Nephron progenitor cell (in vitro differentiated cells): ENCODE measurements around the gene PI4KA.

Experiments used
- DNase-seq: peaks from one replicate; pipeline ENCODE4 v3.0.0; 2021
- H3K27ac Mint-ChIP-seq: 2 replicates; pipeline ENCODE4 v1.8.0; 2021; ENCODE audit warnings: mild to moderate bottlenecking, moderate library complexity, mixed read lengths
- H3K27me3 Mint-ChIP-seq: 2 replicates; pipeline ENCODE4 v1.8.0; 2021; ENCODE audit warnings: mild to moderate bottlenecking, low read depth, mixed read lengths; ENCODE audit not compliant: poor library complexity
- H3K36me3 Mint-ChIP-seq: 2 replicates; pipeline ENCODE4 v1.8.0; 2021; ENCODE audit warnings: low read depth, mixed read lengths
- H3K4me1 Mint-ChIP-seq: 2 replicates; pipeline ENCODE4 v1.8.0; 2021; ENCODE audit warnings: mixed read lengths
- H3K4me3 Mint-ChIP-seq: 2 replicates; pipeline ENCODE4 v1.8.0; 2021; ENCODE audit warnings: mild to moderate bottlenecking, moderate library complexity, mixed read lengths
- H3K9me3 Mint-ChIP-seq: 2 replicates; pipeline ENCODE4 v1.8.0; 2021; ENCODE audit warnings: mild to moderate bottlenecking, moderate library complexity, mixed read lengths
- TF ChIP-seq, protein P1 (sequence below): fragments of 200-600 bp; sonication (generic); IDR thresholded peaks from 2 replicates; pipeline ENCODE4 v1.5.0; 2021; ENCODE audit warnings: antibody characterized with exemption

Gene PI4KA

DNA sequence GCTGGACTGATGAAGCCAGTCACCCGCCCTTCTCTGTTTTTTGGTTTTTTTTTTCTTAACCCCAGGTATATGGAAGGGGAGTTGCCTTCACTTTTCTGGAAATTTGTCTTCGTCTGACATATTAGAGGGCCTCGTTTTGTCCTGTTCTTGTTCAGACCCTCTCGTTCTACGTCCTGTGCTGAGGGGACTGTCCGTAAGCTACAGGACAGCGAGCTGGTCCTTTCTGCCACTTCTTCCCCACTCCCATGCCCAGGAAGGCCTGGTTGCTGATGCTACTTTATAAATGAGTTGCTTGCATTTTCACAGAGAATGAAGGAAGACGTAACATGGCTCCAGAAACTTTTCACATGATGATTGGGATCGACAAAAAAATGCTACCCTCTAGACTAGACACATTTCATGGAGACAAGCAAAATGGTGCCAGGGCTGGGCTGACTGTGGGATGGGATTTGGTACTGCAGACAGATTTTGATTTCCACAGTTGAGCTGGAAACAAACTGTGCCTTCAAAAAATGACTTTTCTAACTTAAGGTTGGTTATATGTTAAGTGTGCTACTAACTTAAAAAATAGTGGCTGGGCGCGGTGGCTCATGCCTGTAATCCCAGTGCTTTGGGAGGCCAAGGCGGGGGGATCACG, 31.4 kb upstream of the PI4KA start:
- TF ChIP-seq, protein P1, sequence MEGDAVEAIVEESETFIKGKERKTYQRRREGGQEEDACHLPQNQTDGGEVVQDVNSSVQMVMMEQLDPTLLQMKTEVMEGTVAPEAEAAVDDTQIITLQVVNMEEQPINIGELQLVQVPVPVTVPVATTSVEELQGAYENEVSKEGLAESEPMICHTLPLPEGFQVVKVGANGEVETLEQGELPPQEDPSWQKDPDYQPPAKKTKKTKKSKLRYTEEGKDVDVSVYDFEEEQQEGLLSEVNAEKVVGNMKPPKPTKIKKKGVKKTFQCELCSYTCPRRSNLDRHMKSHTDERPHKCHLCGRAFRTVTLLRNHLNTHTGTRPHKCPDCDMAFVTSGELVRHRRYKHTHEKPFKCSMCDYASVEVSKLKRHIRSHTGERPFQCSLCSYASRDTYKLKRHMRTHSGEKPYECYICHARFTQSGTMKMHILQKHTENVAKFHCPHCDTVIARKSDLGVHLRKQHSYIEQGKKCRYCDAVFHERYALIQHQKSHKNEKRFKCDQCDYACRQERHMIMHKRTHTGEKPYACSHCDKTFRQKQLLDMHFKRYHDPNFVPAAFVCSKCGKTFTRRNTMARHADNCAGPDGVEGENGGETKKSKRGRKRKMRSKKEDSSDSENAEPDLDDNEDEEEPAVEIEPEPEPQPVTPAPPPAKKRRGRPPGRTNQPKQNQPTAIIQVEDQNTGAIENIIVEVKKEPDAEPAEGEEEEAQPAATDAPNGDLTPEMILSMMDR: no peak
- peaks cover 14% of the 10 kb centered on the region for H3K27me3 Mint-ChIP-seq
- H3K4me3 Mint-ChIP-seq: no peak overlapping the region
- no peak for DNase-seq
- peaks cover 9% of the 10 kb centered on the region for H3K4me1 Mint-ChIP-seq
- peaks cover 24% of the 10 kb centered on the region for H3K36me3 Mint-ChIP-seq
- H3K9me3 Mint-ChIP-seq: no peaks in the 10 kb centered on the region
- H3K27ac Mint-ChIP-seq: no peak overlapping the region

DNA sequence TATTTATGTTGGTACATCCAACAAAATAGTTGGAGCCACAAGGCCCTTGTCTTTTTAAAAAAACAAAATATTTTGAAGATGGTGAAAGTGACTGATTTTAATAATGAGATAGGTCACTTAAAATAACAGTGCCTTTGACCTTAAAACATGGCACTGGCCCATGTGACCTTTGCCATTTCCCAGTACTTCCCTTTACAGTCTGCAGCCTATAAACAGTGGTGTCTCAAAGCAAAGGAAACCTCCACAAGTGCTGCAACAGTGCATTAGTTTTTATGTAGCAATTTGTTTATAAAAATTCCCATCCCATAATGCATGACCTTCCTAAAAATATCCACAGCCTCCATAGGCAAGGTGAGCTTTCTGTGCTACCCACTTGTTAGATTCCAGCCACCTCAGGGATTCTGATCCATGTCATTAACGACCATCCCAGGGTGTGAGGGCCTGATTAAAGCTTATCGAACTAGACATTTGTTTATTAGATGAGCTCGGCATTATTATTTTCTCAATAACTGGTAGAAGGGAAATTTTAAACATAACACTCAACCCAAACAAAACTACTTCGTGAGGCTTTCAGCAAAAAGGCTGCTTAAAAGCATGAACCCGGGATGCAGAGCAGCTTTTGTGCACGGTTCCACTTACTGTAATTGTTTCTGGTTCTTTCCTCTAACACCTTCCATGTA, 30.6 kb upstream of the PI4KA start:
- no peak for DNase-seq
- TF ChIP-seq, protein P1: no peak
- Mint-ChIP-seq H3K4me3 (no peak overlapping the region), H3K4me1 (peaks cover 16% of the 10 kb centered on the region), H3K9me3 (no peaks in the 10 kb centered on the region), H3K27me3 (peaks cover 14% of the 10 kb centered on the region), H3K36me3 (peaks cover 29% of the 10 kb centered on the region), H3K27ac (no peak overlapping the region)

DNA sequence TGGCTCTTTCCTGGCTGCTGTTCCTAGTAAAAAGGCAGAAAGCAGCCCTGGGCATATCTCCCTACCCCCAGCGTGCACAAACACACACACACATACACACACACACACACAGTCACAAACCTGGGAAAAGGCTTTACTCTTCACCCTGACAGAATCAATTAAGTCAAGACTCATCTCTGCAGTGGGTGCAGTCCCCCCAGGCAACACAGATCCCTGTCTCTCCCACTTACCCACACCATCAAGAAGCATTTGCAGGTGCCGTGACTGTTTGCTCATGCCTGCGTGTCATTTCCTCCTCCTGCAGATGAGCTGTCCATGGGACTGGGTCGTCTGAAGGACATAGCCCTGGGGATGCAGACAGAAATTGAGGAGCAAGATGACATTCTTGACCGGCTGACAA, 28.8 kb upstream of the PI4KA start:
- TF ChIP-seq, protein P1: no peak
- Mint-ChIP-seq H3K27me3 (peaks cover 6% of the 10 kb centered on the region), H3K9me3 (no peaks in the 10 kb centered on the region), H3K4me3 (no peak overlapping the region), H3K36me3 (peaks cover 38% of the 10 kb centered on the region), H3K4me1 (peaks cover 16% of the 10 kb centered on the region), H3K27ac (peak overlapping the region; percentile 20)
- DNase-seq: no peak

DNA sequence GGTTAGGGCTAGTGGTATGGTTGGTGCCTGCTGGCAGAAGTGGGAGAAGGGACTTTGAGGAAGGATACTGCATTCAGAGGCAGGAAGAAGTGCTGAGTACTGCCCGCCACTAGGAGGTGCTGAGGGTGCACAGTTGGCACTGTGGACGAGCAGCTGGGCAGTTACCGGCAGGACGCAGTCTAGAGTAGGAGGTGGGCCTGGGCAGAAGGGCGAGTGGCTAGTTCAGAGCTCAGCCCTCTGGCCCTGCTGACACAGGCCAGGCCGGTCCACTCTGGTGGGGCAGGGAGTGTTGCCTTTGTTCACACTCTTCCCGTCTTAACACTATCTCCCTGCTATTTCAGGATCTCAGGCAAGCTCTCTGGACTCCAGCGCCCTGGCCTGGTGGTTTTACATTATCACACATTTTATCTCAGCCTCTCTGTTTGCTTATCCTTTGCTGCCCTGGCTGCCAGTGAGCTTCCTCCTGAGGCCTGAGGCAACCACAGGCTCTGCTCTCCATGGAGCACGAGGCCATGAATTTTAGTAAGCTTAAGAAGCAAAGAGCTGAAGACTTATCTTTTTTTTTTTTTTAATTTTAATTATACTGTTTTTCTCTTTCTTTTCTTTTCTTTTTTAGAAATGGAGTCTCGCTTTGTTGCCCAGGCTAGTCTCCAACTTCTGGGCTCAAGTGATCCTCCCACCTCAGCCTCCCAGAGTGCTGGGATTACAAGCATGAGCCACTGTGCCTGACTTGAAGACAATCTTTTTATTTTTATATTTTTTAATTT, 27.1 kb upstream of the PI4KA start:
- TF ChIP-seq, protein P1: peak; percentile 87
- DNase-seq: peak; percentile 83

DNA sequence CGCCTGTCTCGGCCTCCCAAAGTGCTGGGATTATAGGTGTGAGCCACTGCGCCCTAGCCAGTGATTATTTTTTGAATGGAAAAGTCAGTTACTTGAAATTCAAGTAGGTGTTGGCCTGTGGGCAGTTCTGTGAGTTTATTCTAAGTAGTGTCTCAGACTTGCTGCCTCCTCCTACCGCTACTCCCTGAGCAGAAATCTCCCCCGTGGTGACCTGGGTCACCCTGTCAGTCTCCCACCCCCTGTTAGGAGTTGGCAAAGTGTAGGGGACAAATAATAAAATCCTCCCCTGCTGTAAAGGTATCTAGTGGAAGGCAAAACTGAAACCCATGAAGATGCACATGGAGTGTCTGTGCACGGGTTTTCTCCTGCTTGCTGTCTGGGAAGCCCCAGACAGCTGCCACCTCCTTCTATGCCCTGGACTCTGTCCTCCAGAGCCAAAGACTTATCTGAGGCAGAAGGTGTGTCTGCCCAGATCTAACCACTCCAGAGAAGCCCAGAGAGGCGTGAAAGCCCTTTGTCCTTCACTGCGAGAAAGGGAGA, 26.5 kb upstream of the PI4KA start:
- no peak for DNase-seq
- Mint-ChIP-seq H3K27ac (peak overlapping the region; percentile 64), H3K36me3 (peaks cover 44% of the 10 kb centered on the region), H3K9me3 (no peaks in the 10 kb centered on the region), H3K4me1 (peaks cover 16% of the 10 kb centered on the region), H3K4me3 (no peak overlapping the region), H3K27me3 (peaks cover 3% of the 10 kb centered on the region)
- TF ChIP-seq, protein P1: no peak

More for the DNA sequence above, 27.1 kb upstream of the PI4KA start:
- Mint-ChIP-seq H3K36me3 (peaks cover 41% of the 10 kb centered on the region), H3K4me1 (peaks cover 16% of the 10 kb centered on the region), H3K27me3 (peaks cover 5% of the 10 kb centered on the region), H3K9me3 (no peaks in the 10 kb centered on the region), H3K27ac (peak overlapping the region; percentile 64), H3K4me3 (no peak overlapping the region)
